ENCODE measurements around the gene FAM171A1. TPM values are rescaled to one million over a fixed set of nuclear protein-coding genes. Genes with fewer than 3 reads are reported as not detected.
"Not testable (repeated sequence)": the region's sequence is repeated elsewhere in the genome, so short reads cannot be mapped to it uniquely, and the experiment has no call there.

Gene FAM171A1
- total RNA-seq, 1 experiment from 2014 or later = 3.6 TPM

DNA sequence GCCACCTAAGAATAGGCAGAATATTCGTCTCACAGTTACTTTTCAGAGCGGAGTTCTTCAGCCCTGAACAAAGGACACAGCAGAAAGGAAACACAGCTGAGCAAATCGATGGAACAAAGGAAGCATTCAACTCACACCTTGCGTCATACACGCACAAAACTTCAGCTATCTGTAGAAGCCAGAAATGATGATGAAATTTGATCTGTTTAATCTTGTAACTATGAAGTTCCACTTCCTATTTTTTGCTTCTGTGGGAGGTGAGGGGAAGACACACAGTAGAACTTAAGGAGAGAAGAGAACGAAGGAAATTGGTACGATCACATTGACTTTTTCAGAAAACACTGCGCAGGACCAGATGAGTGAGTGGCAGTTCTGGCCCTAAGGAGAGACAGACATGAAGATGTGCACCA, 26.2 kb downstream of the FAM171A1 start:
- DNase-seq (ENCODE audit: low read depth) = peak; percentile 63

DNA sequence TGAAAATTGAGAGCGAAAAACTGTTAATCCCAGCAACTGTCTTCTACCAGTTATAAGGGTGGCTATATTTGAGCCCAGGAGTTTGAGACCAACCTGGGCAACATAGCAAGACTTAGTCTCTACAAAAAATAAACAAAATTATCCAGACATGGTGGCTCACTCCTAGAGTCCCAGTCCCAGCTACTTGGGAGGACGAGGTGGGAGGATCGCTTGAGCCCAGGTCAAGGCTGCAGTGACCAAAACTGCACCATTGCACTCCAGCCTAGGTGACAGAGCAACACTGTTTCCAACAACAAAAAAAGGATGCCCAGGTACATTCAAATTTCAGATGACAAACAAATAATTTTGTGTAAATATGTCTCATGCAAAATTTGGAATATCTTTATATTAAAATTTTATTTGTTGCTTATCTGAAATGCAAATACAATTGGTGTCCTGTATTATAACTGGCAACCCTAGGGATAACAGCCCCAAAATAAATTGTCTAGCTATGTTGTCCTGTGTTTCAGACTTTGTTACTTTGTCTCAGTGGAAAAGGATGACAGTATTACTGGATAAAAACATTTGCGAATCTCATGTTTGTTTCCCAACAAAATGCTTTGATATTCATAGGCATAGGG, 26.7 kb downstream of the FAM171A1 start:
- DNase-seq (ENCODE audit: low read depth) = no peak

DNA sequence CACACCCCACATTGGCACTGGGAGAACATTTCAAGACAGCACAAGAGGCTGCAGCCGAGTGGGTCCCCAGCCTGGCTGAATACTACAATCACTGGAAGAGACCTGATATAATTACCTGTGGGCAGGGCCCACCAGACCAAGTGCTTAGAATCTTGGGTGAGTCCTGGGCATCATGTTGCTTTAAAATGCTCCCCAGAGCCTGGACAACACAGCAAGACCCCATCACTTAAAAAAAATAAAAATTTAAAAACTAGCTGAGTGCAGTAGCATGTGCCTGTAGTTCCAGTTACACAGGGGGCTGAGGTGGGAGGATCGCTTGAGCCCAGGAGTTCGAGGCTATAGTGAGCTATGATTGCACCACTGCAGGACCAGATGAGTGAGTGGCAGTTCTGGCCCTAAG, 28.1 kb downstream of the FAM171A1 start:
- no peak for DNase-seq (ENCODE audit: low read depth)

DNA sequence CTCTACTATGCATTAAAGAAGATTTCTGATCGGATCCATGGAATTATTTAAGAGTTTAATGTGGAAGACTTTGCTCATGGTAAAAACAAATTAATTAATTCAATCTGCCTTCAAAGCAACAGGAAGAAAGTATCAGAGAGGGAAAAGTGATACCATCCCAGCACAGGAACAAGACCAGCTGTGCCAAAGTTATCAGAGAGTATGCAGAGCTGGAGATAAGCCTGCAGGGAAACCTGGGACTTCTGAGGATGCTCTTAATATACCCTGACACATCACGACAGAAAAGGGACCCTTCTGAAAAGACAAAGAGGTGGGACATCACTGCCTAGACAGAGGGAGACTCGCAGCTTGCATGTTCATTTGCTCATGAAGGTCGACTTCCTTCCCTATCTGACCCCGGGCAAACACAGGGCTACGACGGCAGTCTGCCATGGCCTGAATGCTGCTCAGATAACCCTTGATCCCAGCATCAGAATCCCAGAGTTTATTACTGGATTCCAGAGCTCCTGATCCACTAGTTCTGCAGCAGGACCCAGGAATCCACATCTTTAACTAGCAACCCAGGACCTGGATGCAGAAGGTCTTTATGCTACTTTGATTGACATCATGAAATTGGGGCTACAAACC, 29.5 kb downstream of the FAM171A1 start:
- no peak for DNase-seq (ENCODE audit: low read depth)

DNA sequence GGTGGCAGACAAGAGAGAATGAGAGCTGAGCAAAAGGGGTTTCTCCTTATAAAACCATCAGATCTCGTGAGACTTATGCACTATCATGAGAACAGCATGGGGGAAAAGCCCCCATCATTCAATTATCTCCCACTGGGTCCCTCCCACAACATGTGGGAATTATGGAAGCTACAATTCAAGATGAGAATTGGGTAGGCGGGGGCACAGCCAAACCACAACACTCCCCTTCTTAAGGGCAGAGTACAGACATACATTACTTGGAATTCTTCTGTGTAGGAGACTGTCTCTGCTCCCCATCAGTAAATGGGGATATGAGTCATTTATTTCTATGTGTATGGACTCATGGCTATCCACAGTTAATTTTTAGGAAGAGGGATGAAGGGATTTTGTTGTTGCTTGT, 31.2 kb downstream of the FAM171A1 start:
- no peak for DNase-seq (ENCODE audit: low read depth)

DNA sequence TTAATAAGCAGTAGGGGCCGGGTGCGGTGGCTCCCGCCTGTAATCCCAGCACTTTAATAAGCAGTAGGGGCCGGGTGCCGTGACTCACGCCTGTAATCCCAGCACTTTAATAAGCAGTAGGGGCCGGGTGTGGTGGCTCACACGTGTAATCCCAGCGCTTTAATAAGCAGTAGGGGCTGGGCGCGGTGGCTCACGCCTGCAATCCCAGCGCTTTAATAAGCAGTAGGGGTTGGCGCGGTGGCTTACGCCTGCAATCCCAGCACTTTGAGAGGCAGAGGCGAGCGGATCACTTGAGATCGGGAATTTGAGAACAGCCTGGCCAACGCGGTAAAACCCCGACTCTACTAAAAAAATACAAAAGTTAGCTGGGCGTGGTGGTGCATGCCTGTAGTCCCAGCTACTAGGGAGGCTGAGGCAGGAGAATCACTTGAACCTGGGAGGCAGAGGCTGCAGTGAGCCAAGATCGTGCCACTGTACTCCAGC, 33.6 kb downstream of the FAM171A1 start:
- DNase-seq (ENCODE audit: low read depth) = not testable (repeated sequence)

DNA sequence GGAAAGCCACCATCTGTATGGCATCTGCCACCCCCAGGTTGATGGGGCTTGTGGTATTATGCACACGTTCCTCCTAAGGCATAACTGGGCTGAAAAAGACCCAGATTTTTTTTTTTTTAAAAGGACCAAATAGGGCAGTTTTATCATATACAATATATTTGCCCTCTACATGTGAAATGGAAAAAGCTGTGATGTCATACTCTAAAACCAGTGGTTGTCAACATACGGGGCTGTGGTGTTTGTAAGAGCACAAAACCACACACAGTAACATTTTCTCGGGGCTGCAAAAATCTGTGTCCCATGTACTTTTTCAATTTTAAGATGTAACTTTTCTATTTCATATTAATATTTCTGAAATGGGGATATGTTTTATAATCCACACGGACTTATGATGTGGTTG, 34.9 kb downstream of the FAM171A1 start:
- DNase-seq (ENCODE audit: low read depth) = no peak

DNA sequence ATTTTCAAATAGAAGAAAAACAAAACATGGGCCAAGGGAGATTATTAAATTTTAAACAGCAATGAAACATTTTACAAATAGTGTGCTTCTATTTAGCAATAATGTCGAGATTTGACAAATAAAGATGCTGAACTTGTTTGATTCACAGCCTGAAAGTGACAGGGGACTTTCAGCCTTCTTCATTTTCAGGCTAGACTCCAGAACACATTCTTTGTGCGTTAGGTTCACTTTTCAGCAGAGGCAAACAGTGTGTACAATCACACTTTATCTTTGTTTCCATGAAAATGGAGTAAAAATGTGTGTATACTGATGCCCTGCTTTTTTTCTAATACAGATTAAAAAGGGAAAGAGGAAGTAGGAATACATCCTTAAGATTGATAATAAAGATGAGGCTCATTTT, 35.6 kb downstream of the FAM171A1 start:
- no peak for DNase-seq (ENCODE audit: low read depth)

DNA sequence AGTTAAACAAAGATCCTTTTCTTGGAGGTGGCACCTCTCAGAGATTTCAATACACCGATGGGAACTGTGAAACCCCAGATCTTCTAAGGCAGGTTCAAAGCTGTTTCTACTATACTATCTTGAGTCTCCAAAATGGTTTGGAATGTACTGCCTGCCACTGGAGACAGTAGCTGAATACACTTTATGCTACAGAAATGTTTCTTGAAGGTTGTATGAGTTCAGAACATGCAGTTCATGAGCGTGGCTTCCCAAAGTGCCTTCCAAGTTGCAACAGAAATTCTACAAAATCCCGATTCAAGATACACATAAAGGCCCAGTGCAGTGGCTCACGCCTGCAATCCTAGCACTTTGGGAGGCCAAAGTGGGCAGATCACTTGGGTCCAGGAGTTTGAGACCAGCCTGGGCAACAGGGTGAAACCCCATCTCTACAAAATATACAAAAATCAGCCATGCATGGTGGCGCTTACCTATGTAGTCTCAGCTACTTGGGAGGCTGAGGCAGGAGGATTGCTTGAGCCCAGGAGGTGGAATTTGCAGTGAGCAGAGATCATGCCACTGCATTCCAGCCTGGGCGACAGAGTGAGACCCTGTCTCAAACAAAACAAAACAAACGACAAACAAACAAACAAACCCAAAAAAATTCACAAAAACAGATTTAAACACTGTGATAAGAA, 36.3 kb downstream of the FAM171A1 start:
- no peak for DNase-seq (ENCODE audit: low read depth)

DNA sequence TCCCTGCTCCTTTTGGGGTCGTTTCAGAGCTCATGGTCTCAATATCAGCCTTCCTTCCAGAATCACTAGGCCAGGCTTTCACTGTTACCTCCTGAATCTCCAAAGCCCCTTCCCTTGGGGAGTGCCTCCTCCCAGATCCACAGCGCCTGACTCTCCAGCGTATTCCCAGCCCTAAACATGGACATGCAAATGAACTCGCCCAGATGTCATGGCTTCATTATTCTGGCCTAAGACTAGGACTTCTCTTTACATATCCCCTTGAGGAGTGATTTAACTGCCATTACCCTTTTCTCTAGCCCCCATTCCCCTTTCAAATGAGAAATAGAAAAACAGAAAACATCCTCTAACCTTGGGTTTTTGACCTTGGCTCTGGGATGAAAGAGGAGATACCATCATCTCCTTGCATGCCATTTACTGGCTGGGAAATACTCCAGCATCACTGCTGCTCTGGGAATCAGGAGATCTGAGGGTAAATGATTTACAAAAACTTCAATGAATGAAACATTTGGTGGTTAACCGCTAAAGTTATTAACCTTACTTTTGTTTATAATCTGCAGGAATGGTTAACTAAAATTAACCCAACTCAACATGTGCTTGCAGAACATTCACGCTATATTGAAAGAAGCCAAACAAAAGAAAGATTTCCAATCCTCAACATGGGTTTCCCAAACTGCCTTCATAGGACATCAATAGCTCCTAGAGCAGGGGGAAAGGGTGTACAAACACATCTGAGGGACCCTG, 37.0 kb downstream of the FAM171A1 start:
- DNase-seq (ENCODE audit: low read depth) = peak; percentile 75

DNA sequence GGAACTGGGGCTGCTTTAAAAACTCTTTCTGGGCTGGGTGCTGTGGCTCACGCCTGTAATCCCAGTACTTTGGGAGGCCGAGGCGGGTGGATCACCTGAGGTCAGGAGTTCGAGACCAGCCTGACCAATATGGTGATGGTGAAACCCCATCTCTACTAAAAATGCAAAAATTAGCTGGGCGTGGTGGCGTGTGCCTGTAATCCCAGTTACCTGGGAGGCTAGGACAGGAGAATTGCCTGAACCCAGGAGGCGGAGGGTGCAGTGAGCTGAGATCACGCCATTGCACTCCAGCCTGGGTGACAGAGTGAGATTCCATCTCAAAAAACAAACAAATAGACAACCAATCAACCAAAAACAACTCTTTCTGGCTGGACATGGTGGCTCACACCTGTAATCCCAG, 37.9 kb downstream of the FAM171A1 start:
- not testable (repeated sequence) for DNase-seq (ENCODE audit: low read depth)

DNA sequence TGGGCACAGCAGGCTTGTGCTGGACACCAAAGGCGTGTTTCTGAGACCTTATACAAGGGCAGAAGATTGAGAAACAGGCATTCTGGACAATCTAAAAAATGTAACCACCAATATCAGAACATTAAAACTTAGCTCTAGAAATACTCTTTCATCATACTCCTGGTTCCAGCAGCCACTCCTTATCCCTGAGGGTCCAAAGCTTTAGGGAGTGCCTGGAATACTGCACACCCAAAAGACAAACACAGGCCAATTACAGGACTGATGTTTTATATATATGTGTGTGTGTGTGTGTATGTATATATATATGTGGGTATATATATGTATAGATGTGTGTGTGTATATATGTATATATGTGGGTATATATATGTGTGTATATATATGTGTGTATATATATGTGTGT, 39.6 kb downstream of the FAM171A1 start:
- no peak for DNase-seq (ENCODE audit: low read depth)

DNA sequence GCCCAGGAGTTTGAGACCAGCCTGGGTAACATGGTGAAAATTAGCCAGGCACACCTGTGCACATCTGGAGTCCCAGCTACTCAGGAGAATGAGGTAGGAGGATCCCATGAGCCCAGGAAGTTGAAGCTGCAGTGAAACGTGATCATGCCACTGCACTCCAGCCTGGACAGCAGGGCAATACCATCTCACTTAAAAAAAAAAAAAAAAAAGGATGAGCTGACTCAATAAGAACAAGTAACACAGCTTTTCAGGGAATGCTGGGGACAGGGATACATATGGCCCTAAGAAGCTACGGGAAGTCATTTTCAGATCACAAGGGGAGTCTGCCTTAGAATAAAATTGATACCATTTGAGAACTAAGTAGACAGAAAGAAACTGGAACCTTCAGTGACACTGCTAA, 41.7 kb downstream of the FAM171A1 start:
- no peak for DNase-seq (ENCODE audit: low read depth)

DNA sequence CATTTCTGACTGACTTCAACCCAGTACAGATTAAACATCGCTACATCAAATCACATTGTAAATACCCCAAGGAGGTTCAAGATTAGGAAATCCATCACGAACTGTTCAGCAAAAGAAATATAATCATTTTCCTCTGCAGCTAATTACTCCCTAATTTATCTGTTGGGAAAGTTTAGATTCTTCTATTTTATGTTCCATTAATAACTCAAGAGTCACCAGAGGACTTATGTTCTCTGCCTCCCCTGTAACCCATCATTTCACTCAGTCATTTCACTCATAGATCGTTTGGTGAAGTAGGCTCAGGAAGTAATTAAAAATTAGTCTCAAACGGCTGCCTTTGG, 45.2 kb downstream of the FAM171A1 start:
- peak; percentile 49 for DNase-seq (ENCODE audit: low read depth)

DNA sequence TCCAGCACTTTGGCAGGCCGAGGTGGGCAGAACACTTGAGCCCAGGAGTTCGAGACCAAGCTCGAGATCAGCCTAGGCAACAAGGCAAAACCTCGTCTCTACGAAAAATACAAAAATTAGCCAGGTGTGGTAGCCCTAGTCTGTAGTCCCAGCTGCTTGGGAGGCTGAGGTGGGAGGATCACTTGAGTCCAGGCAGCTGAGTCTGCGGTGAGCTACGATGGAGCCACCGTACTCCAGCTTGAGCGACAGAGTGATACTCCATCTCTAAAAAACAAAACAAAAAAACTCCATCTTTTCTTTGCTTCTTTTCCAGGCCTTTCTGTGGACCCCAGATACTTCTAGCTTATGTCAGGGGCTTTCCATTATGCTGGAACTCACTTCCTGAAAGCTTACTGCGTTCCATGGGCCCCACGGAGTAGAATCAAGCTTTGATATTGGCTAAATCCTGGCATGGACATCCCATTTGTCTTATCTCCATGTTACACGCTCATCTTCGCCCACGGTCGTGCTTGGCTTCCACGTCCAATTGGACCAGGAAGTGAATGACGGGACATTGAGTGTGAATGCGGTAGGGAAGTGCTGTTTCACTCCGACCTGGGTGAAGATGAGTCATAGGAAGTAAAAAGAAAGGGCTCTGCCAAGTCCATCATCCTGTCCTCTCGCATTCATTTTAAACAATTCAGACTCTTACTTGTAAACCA, 45.7 kb downstream of the FAM171A1 start:
- peak; percentile 93 for DNase-seq (ENCODE audit: low read depth)

DNA sequence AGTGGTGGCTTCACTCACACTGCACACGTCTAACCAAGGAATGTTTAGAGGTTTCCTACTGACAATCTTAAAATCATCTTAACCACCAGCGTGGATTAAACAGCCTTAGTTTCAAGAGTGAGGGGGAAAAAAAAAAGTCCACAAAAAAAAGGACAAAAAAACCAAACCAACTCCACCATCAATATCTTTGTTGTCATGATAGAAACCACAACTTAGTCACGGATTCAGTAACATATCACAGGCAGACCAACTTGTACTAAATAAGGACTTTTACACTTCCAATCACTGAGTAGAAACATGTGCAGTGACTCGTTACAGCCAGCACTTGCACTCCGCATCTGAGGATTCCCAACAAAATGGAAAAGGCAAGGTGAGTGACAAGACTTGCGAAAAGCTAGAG, 46.5 kb downstream of the FAM171A1 start:
- peak; percentile 80 for DNase-seq (ENCODE audit: low read depth)

DNA sequence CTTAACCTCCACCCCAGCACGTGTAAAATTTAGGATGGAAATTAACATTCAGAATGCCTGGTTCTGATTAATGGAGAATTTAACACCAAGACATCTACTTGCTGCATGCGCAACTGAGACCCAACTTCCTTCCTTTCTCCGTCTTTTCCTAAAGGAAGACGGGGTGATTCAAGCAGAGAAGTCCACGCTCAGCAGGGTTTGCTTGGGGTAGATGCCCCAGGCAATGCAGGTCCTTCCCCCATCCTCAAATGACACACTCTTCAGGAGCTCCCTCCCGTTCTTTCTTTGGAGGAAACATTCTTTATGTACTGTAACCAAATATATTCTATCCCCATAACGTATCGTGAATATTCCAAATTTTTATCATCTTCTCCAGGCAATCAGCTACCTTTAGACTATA, 47.0 kb downstream of the FAM171A1 start:
- no peak for DNase-seq (ENCODE audit: low read depth)

DNA sequence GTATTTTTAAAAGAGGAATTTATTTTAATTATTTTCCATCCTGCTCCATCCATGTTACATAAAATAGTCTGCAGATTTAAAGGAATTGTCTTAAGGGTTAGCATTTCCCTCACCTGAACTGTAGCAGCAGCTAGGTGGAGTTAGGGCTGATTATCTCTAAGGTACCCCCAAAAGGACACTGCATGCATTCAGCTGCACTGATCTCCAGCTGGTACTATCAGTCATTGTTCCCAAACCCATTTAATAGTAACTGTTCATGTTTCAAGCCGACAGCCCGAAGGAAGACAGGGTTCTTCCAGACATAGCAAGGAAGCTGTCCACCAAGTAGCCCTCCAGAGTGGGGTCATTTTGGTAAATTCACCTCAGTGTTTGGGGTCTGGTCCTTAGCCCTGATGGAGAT, 48.7 kb downstream of the FAM171A1 start:
- no peak for DNase-seq (ENCODE audit: low read depth)

DNA sequence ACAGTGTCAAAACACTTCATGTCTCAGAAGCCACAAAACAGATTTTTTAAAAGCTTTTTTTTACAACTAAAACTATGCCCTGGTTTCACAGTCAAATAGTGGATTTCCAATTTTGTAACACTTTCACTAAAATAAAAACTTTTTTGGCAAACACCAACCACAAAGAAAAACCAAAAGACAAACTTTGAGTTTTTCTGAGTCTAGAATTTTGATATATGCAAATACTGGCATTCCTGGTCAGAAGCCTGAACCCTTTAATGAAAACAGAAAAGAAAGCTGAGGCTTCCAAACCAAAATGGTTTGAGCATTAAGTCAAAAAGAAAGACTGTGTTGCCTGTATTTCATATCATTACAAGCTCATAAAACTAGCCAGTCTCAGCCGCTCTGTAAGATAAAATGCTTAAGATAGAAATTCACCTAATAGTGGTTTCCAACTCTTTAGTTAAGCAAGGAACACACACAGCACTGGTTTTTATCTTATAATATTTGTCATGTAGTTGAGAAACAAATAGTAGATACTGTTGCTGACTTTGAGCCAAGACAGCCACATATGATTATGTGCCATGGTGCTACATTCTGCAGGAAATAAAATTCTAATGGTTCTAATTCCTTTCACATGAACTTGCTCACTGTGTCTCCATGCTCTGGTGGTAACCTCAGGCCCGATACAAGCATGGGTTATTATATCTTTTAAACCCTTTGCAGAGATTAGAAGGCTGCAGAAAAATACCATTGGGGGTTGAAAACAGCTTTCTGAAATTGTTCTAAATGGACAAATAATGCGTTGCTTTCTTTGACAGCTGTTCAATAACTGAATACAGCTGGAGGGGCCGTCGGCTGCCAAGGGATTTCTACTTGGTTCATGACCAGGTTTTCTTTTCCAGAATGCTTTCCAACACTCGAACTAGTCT, 49.4 kb downstream of the FAM171A1 start:
- DNase-seq (ENCODE audit: low read depth) = no peak

DNA sequence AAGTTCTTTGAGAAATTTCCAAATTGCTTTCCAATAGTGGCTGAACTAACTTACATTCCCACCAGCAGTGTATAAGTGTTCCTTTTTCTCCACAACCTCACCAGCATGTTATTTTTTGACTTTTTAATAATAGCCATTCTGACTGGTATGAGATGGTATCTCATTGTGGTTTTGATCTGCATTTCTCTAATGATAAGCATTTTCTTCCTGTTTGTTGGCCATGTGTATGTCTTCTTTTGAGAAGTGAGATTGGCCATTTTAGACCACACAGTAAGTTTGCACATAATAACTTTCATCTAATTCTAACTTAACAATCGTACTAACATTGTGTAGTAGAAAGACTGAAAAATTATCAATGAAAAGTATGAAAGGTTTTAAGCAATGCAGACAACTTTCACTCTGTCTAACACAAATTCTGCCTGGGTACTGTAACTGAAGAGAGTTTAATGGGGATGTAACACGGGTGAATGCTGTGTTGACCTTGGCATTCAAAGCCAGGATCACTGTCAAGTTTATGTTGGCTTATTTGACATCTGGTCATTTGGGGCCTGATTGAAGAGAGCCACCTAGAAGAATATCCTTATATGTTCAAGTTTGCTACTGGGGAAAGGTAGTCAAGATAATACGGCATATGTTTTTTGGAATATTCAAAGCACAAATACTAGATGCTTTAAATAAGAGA, 50.4 kb downstream of the FAM171A1 start:
- no peak for DNase-seq (ENCODE audit: low read depth)
